ENCODE measurements around the gene TUBB2B.

- TF ChIP-seq CTCF (IDR thresholded peaks at IDR 0.05 in 2 of 3, conservative IDR thresholded peaks at IDR 0.05 in 1 of 3; ENCODE audit: borderline replicate concordance in 1 of 3, insufficient read depth in 1 of 3, low read depth in 2 of 3, low read length in 2 of 3) (no peak), EZH2phosphoT487 (IDR thresholded peaks at IDR 0.05; ENCODE audit: borderline replicate concordance) (no peak), ZBTB33 (IDR thresholded peaks at IDR 0.05; ENCODE audit: extremely low read depth, insufficient replicate concordance, low read length) (no peak), POLR2AphosphoS5 (IDR thresholded peaks at IDR 0.05; ENCODE audit: low read depth, low read length) (no peak), TCF7L2 (IDR thresholded peaks at IDR 0.05; ENCODE audit: borderline replicate concordance, extremely low read depth, insufficient read depth, insufficient read length) (no peak), ZNF274 (IDR thresholded peaks at IDR 0.05; ENCODE audit: low read depth, low read length) (no peak)
Observed at GRCh38 chr6:3252861-3253596, 25.6 kb upstream of the TUBB2B start.

All from HCT116 (cell line).